HG03558 (cell line): Measurements from ENCODE around the gene STK32A.

ENCODE experiments used
- ATAC-seq: cut with Tn5 transposase; IDR thresholded peaks from one replicate; pipeline ENCODE4 v1.9.1; 2021; ENCODE audit warnings: moderate number of reproducible peaks; ENCODE audit not compliant: unreplicated experiment; ENCODE audit errors: extremely low read depth

Gene STK32A

DNA sequence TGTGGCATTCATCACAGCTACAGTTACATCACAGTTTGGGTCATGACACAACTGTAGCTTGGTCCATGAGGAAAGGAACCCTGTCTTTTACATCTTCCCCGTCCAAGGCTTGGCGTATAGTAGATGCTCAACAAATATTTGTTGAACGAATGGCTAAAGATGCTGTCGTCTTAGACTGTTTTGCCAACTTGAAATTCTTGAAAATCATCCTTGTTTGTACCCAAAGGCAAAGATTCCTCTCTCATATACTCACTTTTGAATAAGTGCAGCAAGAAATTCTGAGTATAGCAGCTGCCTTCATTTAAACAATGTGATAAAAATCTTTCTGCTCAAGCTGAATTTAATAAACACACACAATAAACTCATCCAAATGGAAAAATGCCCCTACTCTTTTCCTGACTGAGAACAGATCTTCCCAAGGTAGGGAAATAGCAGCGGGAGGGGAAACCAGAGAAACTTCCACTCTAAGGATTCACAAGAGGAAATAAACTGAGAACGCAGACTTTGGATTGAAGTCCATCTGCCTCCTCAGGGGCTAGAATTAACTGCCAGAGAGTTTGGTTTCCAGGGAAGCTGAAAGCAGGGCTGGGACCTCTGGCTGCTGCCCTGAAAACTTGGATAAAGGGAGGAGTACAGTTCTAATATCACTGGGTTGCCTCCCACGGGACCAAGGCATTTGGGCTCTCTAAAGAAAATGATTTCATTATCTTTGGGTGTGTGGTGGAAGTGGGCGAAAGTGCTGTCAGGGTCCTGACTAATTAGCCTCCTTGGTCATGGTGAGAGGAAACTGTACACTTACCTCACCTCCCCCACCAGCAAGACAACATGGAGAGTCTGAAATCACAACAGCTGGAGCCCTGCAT lies 175.9 kb downstream of the STK32A start:
- ATAC-seq, result no peak

- no peak for ATAC-seq
Measured at GRCh38 chr5:147411359-147412319, 176.8 kb downstream of the STK32A start.

GRCh38 chr5:147412561-147412960 lies 177.7 kb downstream of the STK32A start:
- no peak for ATAC-seq

DNA sequence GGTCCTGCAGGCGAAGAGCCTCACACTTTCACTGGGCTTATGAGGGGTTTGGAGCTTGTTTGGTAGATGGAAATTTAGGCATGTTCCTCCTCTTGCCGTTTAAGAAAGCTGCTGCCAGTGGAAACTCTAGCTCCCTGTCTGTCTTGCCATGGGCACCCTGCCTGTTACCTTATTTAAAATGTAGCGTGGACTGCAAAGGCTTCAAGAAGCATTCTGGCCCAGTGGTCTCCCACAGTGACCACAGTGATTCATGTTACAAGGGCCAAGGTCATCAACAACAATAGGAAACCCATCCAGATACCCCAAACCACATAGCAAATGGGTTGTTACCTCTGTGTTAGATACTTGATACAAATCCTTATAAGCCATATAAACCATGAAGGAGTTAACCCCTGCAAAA lies 178.4 kb downstream of the STK32A start:
- no peak for ATAC-seq

- no peak for ATAC-seq
Measured at GRCh38 chr5:147415651-147416050, 180.8 kb downstream of the STK32A start.

DNA sequence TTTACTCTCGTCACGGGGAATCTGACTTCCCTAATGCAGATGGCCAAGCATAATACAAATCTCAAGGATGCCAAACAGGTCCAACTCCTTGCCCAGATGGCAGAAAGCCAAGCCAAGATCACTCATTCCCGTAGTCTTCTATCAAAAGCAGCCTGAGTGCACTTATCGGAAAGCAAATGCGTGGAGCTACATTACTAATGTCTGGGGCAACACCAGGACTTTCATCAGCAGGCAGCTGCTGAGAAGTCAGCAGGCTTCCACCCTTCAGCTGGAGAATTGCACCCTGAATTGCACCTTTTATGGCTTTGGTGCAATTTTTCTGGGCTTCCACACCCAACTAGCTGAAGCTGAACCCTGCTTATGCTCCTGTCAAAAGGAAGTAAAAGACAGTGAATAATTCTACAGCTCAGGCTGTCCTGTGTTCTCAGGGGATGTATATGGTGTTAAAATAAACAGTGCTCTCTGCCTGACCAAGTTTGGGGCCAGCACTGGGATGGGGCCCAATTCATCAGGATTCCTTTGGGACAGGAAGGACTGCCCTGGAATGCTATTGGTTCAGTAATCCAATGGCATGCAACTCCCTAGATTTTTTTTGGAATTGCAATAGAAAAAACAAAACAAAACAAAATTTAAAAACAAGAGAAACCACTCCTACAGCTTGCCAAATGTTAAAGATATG lies 182.4 kb downstream of the STK32A start:
- ATAC-seq, result no peak

GRCh38 chr5:147418613-147419012 lies 183.8 kb downstream of the STK32A start:
- no peak for ATAC-seq

DNA sequence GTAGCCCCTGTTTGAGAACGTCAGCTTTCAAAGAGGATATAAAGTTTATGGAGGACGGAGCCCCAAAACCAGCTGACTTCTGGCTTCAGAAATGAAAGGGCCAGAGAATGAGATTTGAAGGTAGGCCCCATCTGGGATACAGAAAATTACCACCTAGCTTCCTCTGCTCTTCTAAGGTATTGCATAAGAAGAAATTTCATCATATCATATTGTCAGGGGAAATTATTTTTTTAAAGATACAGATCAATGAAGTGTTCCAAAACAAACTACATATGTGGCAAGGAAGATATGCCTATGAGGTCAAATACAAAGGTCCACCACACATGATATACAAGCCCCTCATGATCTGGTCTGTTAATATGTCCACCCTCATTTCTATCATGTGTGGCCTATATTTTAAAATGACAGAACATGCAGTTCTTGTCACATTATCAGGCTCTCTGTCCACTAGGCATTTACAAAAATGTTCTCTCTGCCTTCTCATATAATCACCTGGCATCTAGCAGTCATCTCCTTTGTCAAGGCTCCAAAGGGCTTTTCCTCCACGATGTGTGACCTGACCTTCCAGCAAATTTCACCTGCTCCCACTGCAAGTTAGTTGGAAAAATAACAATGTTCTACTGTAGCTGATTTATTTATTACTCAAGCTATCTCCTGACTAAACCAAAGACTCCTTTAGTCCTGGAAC lies 192.0 kb downstream of the STK32A start:
- no peak for ATAC-seq

- ATAC-seq, result no peak
Measured at GRCh38 chr5:147427521-147428401, 192.9 kb downstream of the STK32A start.

DNA sequence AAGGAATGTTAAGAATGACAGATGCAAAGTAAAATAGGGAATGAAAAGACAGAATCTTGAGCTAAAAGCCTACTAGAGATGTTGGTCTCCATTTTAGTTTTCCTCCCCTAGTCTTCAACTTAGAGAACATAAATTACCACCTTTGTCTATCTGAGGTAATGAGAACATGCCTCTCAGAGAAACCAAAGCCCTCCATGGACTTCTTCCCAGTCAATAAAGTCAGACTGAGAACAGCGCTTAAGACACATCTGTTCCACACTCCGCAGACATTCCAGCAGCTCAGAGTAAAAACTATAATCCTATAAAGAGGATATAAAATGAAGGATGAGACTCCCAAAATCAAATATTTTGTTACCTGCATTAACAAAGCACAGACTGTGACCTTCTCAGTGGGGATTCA lies 195.8 kb downstream of the STK32A start:
- ATAC-seq, result no peak

- ATAC-seq, result no peak
Measured at GRCh38 chr5:147431586-147431985, 196.8 kb downstream of the STK32A start.

- ATAC-seq, result no peak
Measured at GRCh38 chr5:147432323-147432722, 197.5 kb downstream of the STK32A start.

DNA sequence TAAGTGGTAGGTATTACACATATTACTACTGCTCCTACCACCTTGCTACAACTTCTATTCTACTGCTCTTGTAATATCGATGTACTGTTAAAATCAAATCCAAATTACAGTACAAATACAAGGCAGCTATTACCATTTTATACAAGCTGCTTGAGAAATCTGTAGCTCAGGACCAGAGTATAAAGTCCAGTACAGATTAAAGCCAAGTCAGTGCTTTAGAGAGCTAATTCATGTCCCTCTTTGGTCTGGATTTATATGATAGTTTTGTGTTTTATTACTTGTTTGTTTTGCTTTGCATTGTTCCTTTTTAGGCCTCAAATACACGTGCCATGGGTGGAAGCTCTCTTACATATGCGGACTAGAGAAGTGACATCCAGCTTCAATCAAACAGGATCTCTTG lies 199.2 kb downstream of the STK32A start:
- no peak for ATAC-seq

DNA sequence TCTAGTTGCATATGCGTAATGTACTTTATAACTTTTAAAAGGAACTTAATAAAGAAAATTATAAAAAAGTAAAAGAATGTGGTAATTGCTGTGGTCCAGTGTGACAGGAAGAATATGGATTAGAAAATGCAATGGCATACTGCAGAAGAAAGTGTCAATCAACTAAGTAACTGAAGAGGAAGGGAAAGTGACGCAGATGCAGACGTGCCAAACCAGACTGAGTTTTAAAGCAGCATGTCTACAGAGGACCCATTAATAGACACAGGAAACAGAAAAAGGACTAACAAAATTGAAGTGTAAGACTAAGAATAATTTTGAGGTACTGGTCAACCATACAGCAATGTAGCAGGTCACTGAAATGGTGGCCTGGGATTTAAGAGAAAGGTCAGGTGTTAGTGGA lies 201.8 kb downstream of the STK32A start:
- no peak for ATAC-seq

GRCh38 chr5:147437161-147437596 lies 202.4 kb downstream of the STK32A start:
- no peak for ATAC-seq
